Measurements from ENCODE around the gene PPFIBP1. TPM values are rescaled to one million over a fixed set of nuclear protein-coding genes. Genes with fewer than 3 reads are reported as not detected.

Gene PPFIBP1
- total RNA-seq, 2 donors from 2014 or later = 63.9 to 67.5 TPM

- Histone ChIP-seq H3K9me3 (no peaks in the 10 kb centered on the region), H3K27ac (peak within 1 kb of the TSS in 1 of 4 donors; percentile 18), H3K4me1 (peaks cover 9% of the 10 kb centered on the region), H3K4me3 (no peak within 1 kb of the TSS), H3K36me3 (replicated peaks in 1 of 2; ENCODE audit: insufficient read depth in 1 of 2, low read depth in 2 of 2) (peaks cover 0 to 6% of the 10 kb centered on the region in 2 donors), H3K27me3 (no peaks in the 10 kb centered on the region)
- DNase-seq (no peak), ATAC-seq (no peak)
- intact Hi-C loops (cut with DNase I) = no loop called here
- 66 to 70% methylated on average over 5 of the region's 5 CpGs for WGBS, 2 donors
- no peak for TF ChIP-seq CTCF (IDR thresholded peaks at IDR 0.05)
- no peak for TF ChIP-seq POLR2A (IDR thresholded peaks at IDR 0.05)
These were observed 172.3 kb downstream of the PPFIBP1 start, which contains the start of gene REP15 for GRCh38 chr12:27696293-27696652. REP15 (plus strand) TSS chr12:27696447; CDS start chr12:27696563, 116 bp downstream.

GRCh38 chr12:27696864-27697564 lies 173.0 kb downstream of the PPFIBP1 start:
- H3K27me3 ChIP-seq = no peaks in the 10 kb centered on the region
- intact Hi-C loops (cut with DNase I) = no loop called here
- no peak for DNase-seq
- no peaks in the 10 kb centered on the region for H3K9me3 ChIP-seq
- TF ChIP-seq CTCF (IDR thresholded peaks at IDR 0.05) (no peak), POLR2A (IDR thresholded peaks at IDR 0.05) (no peak)
- H3K27ac ChIP-seq = peak overlapping the region in 1 of 4 donors; percentile 18
- peaks cover 0 to 6% of the 10 kb centered on the region in 2 donors for H3K36me3 ChIP-seq (replicated peaks in 1 of 2; ENCODE audit: insufficient read depth in 1 of 2, low read depth in 2 of 2)
- WGBS, 2 donors = 41 to 47% methylated on average over 3 of the region's 3 CpGs
- no peak overlapping the region for H3K4me3 ChIP-seq
- peak; percentile 77 for ATAC-seq
- H3K4me1 ChIP-seq = peaks cover 9% of the 10 kb centered on the region

- 3 to 5% methylated on average over 4 of the region's 4 CpGs for WGBS, 2 donors
- H3K4me1 ChIP-seq = no peaks in the 10 kb centered on the region
- no peaks in the 10 kb centered on the region for H3K36me3 ChIP-seq (replicated peaks in 1 of 2; ENCODE audit: insufficient read depth in 1 of 2, low read depth in 2 of 2)
- intact Hi-C loops (cut with DNase I) = no loop called here
- H3K27me3 ChIP-seq = no peaks in the 10 kb centered on the region
- TF ChIP-seq CTCF (IDR thresholded peaks at IDR 0.05) (peak; percentile 18 to 87 (median 77)), POLR2A (IDR thresholded peaks at IDR 0.05) (no peak)
- no peak overlapping the region for H3K27ac ChIP-seq
- no peak overlapping the region for H3K4me3 ChIP-seq
- ATAC-seq = peak; percentile 85
- DNase-seq = peak; percentile 73 to 87 (median 82)
- H3K9me3 ChIP-seq = no peaks in the 10 kb centered on the region
These were observed 179.9 kb downstream of the PPFIBP1 start for GRCh38 chr12:27703720-27704452.

GRCh38 chr12:27705263-27705662 lies 181.3 kb downstream of the PPFIBP1 start:
- DNase-seq = no peak
- H3K4me3 ChIP-seq = no peak overlapping the region

GRCh38 chr12:27707216-27707615 lies 183.2 kb downstream of the PPFIBP1 start:
- 53 to 59% methylated on average over 2 of the region's 2 CpGs for WGBS, 2 donors
- no peak for DNase-seq
- no peak overlapping the region for H3K27ac ChIP-seq

More at GRCh38 chr12:27705263-27705662, 181.3 kb downstream of the PPFIBP1 start:
- no peaks in the 10 kb centered on the region for H3K27me3 ChIP-seq
- no peak for ATAC-seq
- no peak overlapping the region for H3K27ac ChIP-seq
- H3K9me3 ChIP-seq = no peaks in the 10 kb centered on the region
- no peaks in the 10 kb centered on the region for H3K4me1 ChIP-seq
- intact Hi-C loops (cut with DNase I) = no loop called here
- no peaks in the 10 kb centered on the region for H3K36me3 ChIP-seq (replicated peaks in 1 of 2; ENCODE audit: insufficient read depth in 1 of 2, low read depth in 2 of 2)
- TF ChIP-seq POLR2A (IDR thresholded peaks at IDR 0.05) = no peak
- WGBS, 2 donors = 71 to 78% methylated on average over 6 to 8 of the region's 8 CpGs

More at GRCh38 chr12:27707216-27707615, 183.2 kb downstream of the PPFIBP1 start:
- Histone ChIP-seq H3K36me3 (replicated peaks in 1 of 2; ENCODE audit: insufficient read depth in 1 of 2, low read depth in 2 of 2) (no peaks in the 10 kb centered on the region), H3K4me3 (no peak overlapping the region), H3K4me1 (peaks cover 6% of the 10 kb centered on the region), H3K27me3 (no peaks in the 10 kb centered on the region), H3K9me3 (no peaks in the 10 kb centered on the region)
- intact Hi-C loops (cut with DNase I) = no loop called here
- ATAC-seq = no peak
- no peak for TF ChIP-seq CTCF (IDR thresholded peaks at IDR 0.05)
- no peak for TF ChIP-seq POLR2A (IDR thresholded peaks at IDR 0.05)
